NCI-H774 (cell line): ENCODE measurements around the gene LBHD2.
"Not testable (repeated sequence)": the region's sequence is repeated elsewhere in the genome, so short reads cannot be mapped to it uniquely, and the experiment has no call there.

Experiments
- DNase-seq: peaks from one replicate; lab custom pipeline; 2025; lab: John Stamatoyannopoulos, UW

Gene LBHD2

GRCh38 chr14:103084021-103084919 is at the start of gene LBHD2:
Gene LBHD2, plus strand, starts transcription at chr14:103084210. Its CDS starts 1,803 bp downstream, at chr14:103086013.
- no peak for DNase-seq

- no peak for DNase-seq
Measured at GRCh38 chr14:103041464-103041863, 42.5 kb upstream of the LBHD2 start.

- DNase-seq, result no peak
Measured at GRCh38 chr14:103043257-103044015, 40.6 kb upstream of the LBHD2 start.

GRCh38 chr14:103045371-103045869 is 38.6 kb upstream of the LBHD2 start:
- no peak for DNase-seq

- not testable (repeated sequence) for DNase-seq
Measured at GRCh38 chr14:103047453-103047852, 36.6 kb upstream of the LBHD2 start.

GRCh38 chr14:103050935-103051334 is 33.1 kb upstream of the LBHD2 start:
- no peak for DNase-seq

GRCh38 chr14:103052407-103052806 is 31.6 kb upstream of the LBHD2 start:
- no peak for DNase-seq

- no peak for DNase-seq
Measured at GRCh38 chr14:103055695-103056094, 28.3 kb upstream of the LBHD2 start.

GRCh38 chr14:103056322-103057027 is 27.5 kb upstream of the LBHD2 start:
- no peak for DNase-seq

- DNase-seq, result no peak
Measured at GRCh38 chr14:103057028-103057371, 27.0 kb upstream of the LBHD2 start.

GRCh38 chr14:103057372-103058163 is 26.4 kb upstream of the LBHD2 start, which contains the start of gene CDC42BPB:
Gene CDC42BPB, minus strand, starts transcription at chr14:103057549. Its CDS starts 376 bp downstream, at chr14:103057173.
- peak; percentile 92 for DNase-seq

GRCh38 chr14:103058164-103059055 is 25.6 kb upstream of the LBHD2 start:
- DNase-seq, result no peak

GRCh38 chr14:103059556-103059955 is 24.5 kb upstream of the LBHD2 start:
- DNase-seq, result no peak

GRCh38 chr14:103061482-103061976 is 22.5 kb upstream of the LBHD2 start:
- DNase-seq, result no peak

- no peak for DNase-seq
Measured at GRCh38 chr14:103064436-103064835, 19.6 kb upstream of the LBHD2 start.

- no peak for DNase-seq
Measured at GRCh38 chr14:103064978-103065377, 19.0 kb upstream of the LBHD2 start.

- no peak for DNase-seq
Measured at GRCh38 chr14:103065861-103066260, 18.1 kb upstream of the LBHD2 start.

- DNase-seq, result no peak
Measured at GRCh38 chr14:103066399-103066798, 17.6 kb upstream of the LBHD2 start.

GRCh38 chr14:103067231-103067954 is 16.6 kb upstream of the LBHD2 start:
- DNase-seq, result no peak
